IMR-90 (cell line): ENCODE measurements around the gene ARHGEF40. TPM values are rescaled to one million over a fixed set of nuclear protein-coding genes. Genes with fewer than 3 reads are reported as not detected.

ENCODE experiments used
- ATAC-seq: fragments of 200-7000 bp; cut with Tn5 transposase; 2 replicates; pipeline ENCODE4 v1.9.1; 2020; ENCODE audit warnings: low read depth, mild to moderate bottlenecking, moderate library complexity
- BruUV-seq: library from RNA; stranded (reverse); fragments of 400-500 nt; replicated peaks from 2 replicates; lab custom pipeline; 2021; lab: Mats Ljungman, UMichigan
- CTCF ChIA-PET: fragments of 300-600 bp; formaldehyde crosslinking; extraction: SDS; loops from one replicate; lab custom pipeline; 2021; ENCODE audit warnings: antibody characterized with exemption; lab: Yijun Ruan, JAX
- POLR2A ChIA-PET: fragments of 300-600 bp; sonication (Branson Sonifier 250); formaldehyde crosslinking; loops from one replicate; lab custom pipeline; 2022; ENCODE audit warnings: antibody characterized with exemption; ENCODE audit not compliant: unreplicated experiment; lab: Charles Lee
- DNase-seq: peaks from one replicate; pipeline ENCODE4 v3.0.0; 2013
- H2AFZ ChIP-seq: replicated peaks from 2 replicates; pipeline ENCODE3; 2013; ENCODE audit warnings: low read length, mild to moderate bottlenecking; ENCODE audit not compliant: poor library complexity
- H2AK5ac ChIP-seq: 2 replicates; pipeline ENCODE4 v1.6.1; 2013; ENCODE audit warnings: low read depth, low read length, inconsistent platforms
- H2AK9ac ChIP-seq: replicated peaks from 2 replicates; pipeline ENCODE3; 2013; ENCODE audit warnings: mild to moderate bottlenecking, low read depth, low read length, moderate library complexity; ENCODE audit not compliant: poor library complexity
- H2BK120ac ChIP-seq: 2 replicates; pipeline ENCODE4 v1.6.1; 2013; ENCODE audit warnings: low read depth, low read length, inconsistent platforms
- H2BK15ac ChIP-seq: 3 replicates; pipeline ENCODE4 v1.6.1; 2013; ENCODE audit warnings: low read depth, low read length, inconsistent platforms
- H2BK20ac ChIP-seq: 2 replicates; pipeline ENCODE4 v1.6.1; 2013; ENCODE audit warnings: low read depth, mild to moderate bottlenecking, inconsistent platforms, low read length, moderate library complexity
- H2BK5ac ChIP-seq: 2 replicates; pipeline ENCODE4 v1.6.1; 2013; ENCODE audit warnings: mild to moderate bottlenecking, low read depth, low read length, inconsistent platforms; ENCODE audit not compliant: poor library complexity, severe bottlenecking
- H3K14ac ChIP-seq: replicated peaks from 2 replicates; pipeline ENCODE4 v1.6.1; 2013; ENCODE audit warnings: low read depth, low read length, inconsistent platforms
- H3K18ac ChIP-seq: 2 replicates; pipeline ENCODE4 v1.6.1; 2013; ENCODE audit warnings: low read depth, low read length, control low read depth
- H3K23ac ChIP-seq: 2 replicates; pipeline ENCODE4 v1.6.1; 2013; ENCODE audit warnings: low read depth, low read length, inconsistent platforms
- H3K27ac ChIP-seq: 2 replicates; pipeline ENCODE4 v1.5.1; 2013; ENCODE audit warnings: mild to moderate bottlenecking, control low read depth, low read length; ENCODE audit not compliant: insufficient read depth
- H3K27me3 ChIP-seq: 2 replicates; pipeline ENCODE4 v1.6.1; 2013; ENCODE audit warnings: low read length; ENCODE audit not compliant: control insufficient read depth, insufficient read depth
- H3K36me3 ChIP-seq: 2 replicates; pipeline ENCODE4 v1.6.1; 2013; ENCODE audit warnings: low read length, mixed read lengths; ENCODE audit not compliant: control insufficient read depth, insufficient read depth
- H3K4ac ChIP-seq: 2 replicates; pipeline ENCODE4 v1.6.1; 2013; ENCODE audit warnings: low read depth, low read length, inconsistent platforms
- H3K4me1 ChIP-seq: 2 replicates; pipeline ENCODE4 v1.6.1; 2013; ENCODE audit warnings: low read length, mixed read lengths; ENCODE audit not compliant: control insufficient read depth, insufficient read depth
- H3K4me2 ChIP-seq: 2 replicates; pipeline ENCODE4 v1.6.1; 2013; ENCODE audit warnings: low read depth, mild to moderate bottlenecking, control low read depth, low read length, moderate library complexity
- H3K4me3 ChIP-seq: 2 replicates; pipeline ENCODE4 v1.5.1; 2013; ENCODE audit warnings: low read depth, mild to moderate bottlenecking, control low read depth, low read length, moderate library complexity; ENCODE audit not compliant: insufficient read depth
- H3K56ac ChIP-seq: 2 replicates; pipeline ENCODE4 v1.6.1; 2013; ENCODE audit warnings: low read length, inconsistent platforms; ENCODE audit not compliant: insufficient read depth; ENCODE audit errors: extremely low read depth
- H3K79me1 ChIP-seq, 2 experiments: 2 replicates each; pipeline ENCODE4 v1.6.1; 2013; ENCODE audit warnings: low read length in 2 of 2, inconsistent platforms in 1 of 2, low read depth in 1 of 2
- H3K9ac ChIP-seq: 2 replicates; pipeline ENCODE4 v1.6.1; 2013; ENCODE audit warnings: low read depth, low read length, control low read depth
- H3K9me1 ChIP-seq: 2 replicates; pipeline ENCODE4 v1.6.1; 2013; ENCODE audit warnings: low read length, inconsistent platforms; ENCODE audit not compliant: insufficient read depth
- H3K9me3 ChIP-seq: 2 replicates; pipeline ENCODE4 v1.6.1; 2013; ENCODE audit warnings: low read length; ENCODE audit not compliant: control insufficient read depth, insufficient read depth
- H4K20me1 ChIP-seq: 2 replicates; pipeline ENCODE4 v1.6.1; 2013; ENCODE audit warnings: low read length, inconsistent platforms; ENCODE audit not compliant: insufficient read depth
- H4K5ac ChIP-seq: 2 replicates; pipeline ENCODE4 v1.6.1; 2013; ENCODE audit warnings: mild to moderate bottlenecking, low read depth, low read length, control low read depth
- H4K8ac ChIP-seq, 2 experiments: 2 replicates each; pipeline ENCODE4 v1.6.1; 2013; ENCODE audit warnings: low read depth in 2 of 2, low read length in 2 of 2, control low read depth in 1 of 2, inconsistent platforms in 1 of 2
- H4K91ac ChIP-seq: 2 replicates; pipeline ENCODE4 v1.6.1; 2013; ENCODE audit warnings: low read depth, low read length, inconsistent platforms; ENCODE audit not compliant: insufficient read depth
- BHLHE40 ChIP-seq: fragments of 150-350 bp; IDR thresholded peaks from 2 replicates; pipeline ENCODE4 v1.6.1; 2016; ENCODE audit warnings: mild to moderate bottlenecking, low read depth, low read length
- CEBPB ChIP-seq: IDR thresholded peaks from 2 replicates; pipeline ENCODE4 v1.6.1; 2012; ENCODE audit warnings: low read depth, low read length, improper control_type of control experiment
- MAZ ChIP-seq: IDR thresholded peaks from 2 replicates; pipeline ENCODE4 v1.6.1; 2012; ENCODE audit warnings: low read depth, mild to moderate bottlenecking, low read length, improper control_type of control experiment, moderate library complexity, borderline replicate concordance
- NFE2L2 ChIP-seq: fragments of 150-350 bp; IDR thresholded peaks from 2 replicates; pipeline ENCODE4 v1.6.1; 2016; ENCODE audit warnings: low read depth, mild to moderate bottlenecking, low read length
- WGBS, 2 experiments: methylation state at CpG; one replicate each; pipeline versions ENCODE4 v1.1.5 to v1.1.7; 2013; ENCODE audit warnings: missing lambda C conversion rate in 2 of 2; ENCODE audit not compliant: insufficient read length in 1 of 2; ENCODE audit errors: extremely low coverage in 2 of 2; 5-methylcytosine and 5-hydroxymethylcytosine counted together
- dilution Hi-C: fragments of 300-500 bp; cut with HindIII; formaldehyde crosslinking; loops from one replicate; pipeline ENCODE4 v1.14.3; 2018; ENCODE audit warnings: low sequenced_read_pairs; ENCODE audit not compliant: unreplicated experiment
- in situ Hi-C: fragments of 300-500 bp; cut with MboI; formaldehyde crosslinking; loops from 3 replicates; pipeline ENCODE4 v1.14.3; 2019; ENCODE audit warnings: low sequenced_read_pairs, inconsistent platforms, mixed read lengths
- intact Hi-C: fragments of 100-400 bp; cut with micrococcal nuclease; formaldehyde crosslinking; loops from 2 replicates; pipeline ENCODE4 v1.10.0; 2022
- polyA plus RNA-seq, 3 experiments: library from polyadenylated mRNA; depleted of rRNA; stranded (reverse); fragments of >200 nt; gene quantifications; 2 replicates each; pipeline ENCODE4 v1.2.3, GENCODE V29; 2012; ENCODE audit warnings: low replicate concordance in 1 of 3
- total RNA-seq: library from RNA; depleted of rRNA; stranded (reverse); fragments of >200 nt; gene quantifications from 2 replicates; pipeline ENCODE4 v1.2.3, GENCODE V29; 2012
- TF ChIP-seq, protein P1 (sequence below): fragments of 150-350 bp; IDR thresholded peaks from 2 replicates; pipeline ENCODE4 v1.6.1; 2017; ENCODE audit warnings: mild to moderate bottlenecking, antibody characterized with exemption, low read length, low read depth

ARHGEF40 gene
- total and polyA plus RNA-seq, 2 of the 4 experiments (the other 2 are of a cell fraction) = 18.1 to 58.4 TPM

- no peak overlapping the region; the same call in 1 of the 2 replicates for H3K23ac ChIP-seq
- ChIA-PET CTCF (interaction anchor here (1.3 to 3.7 kb wide), 4 partner anchors 24 to 347 kb away, joined by 4 to 37 read pairs (median 6); no protein-coding TSS in a partner anchor), POLR2A (no interaction called here)
- H3K14ac ChIP-seq = peak overlapping the region; percentile 1; the same call in 1 of the 2 replicates
- ATAC-seq = peak; percentile 84
- H3K9me1 ChIP-seq = no peaks in the 10 kb centered on the region
- no peak overlapping the region for H3K18ac ChIP-seq
- H3K9me3 ChIP-seq = no peaks in the 10 kb centered on the region
- in situ Hi-C loops (no loop called here), dilution Hi-C loops (no loop called here), intact Hi-C loops (no loop called here)
- H3K9ac ChIP-seq = no peak overlapping the region
- H3K56ac ChIP-seq = no peak overlapping the region
- no peak overlapping the region for H2BK5ac ChIP-seq
- H2BK20ac ChIP-seq = no peak overlapping the region
- no TSS peak for BruUV-seq
- no peak overlapping the region; the same call in 1 of the 2 replicates for H4K5ac ChIP-seq
- H4K20me1 ChIP-seq = no peaks in the 10 kb centered on the region
- H2AK9ac ChIP-seq = peak overlapping the region; percentile 31
- H2AK5ac ChIP-seq = no peak overlapping the region
- WGBS, 2 experiments = 0% methylated on average over 1 of the region's 10 CpGs; no CpG with 5 or more reads in 1 of the 2 experiments
- peaks cover 2% of the 10 kb centered on the region; the same call in 1 of the 2 replicates for H3K4me1 ChIP-seq
- H3K79me1 ChIP-seq = no peaks in the 10 kb centered on the region
- H2AFZ ChIP-seq = peak overlapping the region; percentile 83
- H3K27ac ChIP-seq = no peak overlapping the region
- no peak overlapping the region for H3K4ac ChIP-seq
- peaks cover 38% of the 10 kb centered on the region for H3K27me3 ChIP-seq
- no peak overlapping the region for H4K91ac ChIP-seq
- DNase-seq = peak; percentile 43
- no peak overlapping the region for H2BK15ac ChIP-seq
- peak; percentile 17; the same call in 1 of the 2 replicates for TF ChIP-seq MAZ
- TF ChIP-seq, protein P1, sequence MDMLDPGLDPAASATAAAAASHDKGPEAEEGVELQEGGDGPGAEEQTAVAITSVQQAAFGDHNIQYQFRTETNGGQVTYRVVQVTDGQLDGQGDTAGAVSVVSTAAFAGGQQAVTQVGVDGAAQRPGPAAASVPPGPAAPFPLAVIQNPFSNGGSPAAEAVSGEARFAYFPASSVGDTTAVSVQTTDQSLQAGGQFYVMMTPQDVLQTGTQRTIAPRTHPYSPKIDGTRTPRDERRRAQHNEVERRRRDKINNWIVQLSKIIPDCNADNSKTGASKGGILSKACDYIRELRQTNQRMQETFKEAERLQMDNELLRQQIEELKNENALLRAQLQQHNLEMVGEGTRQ = no peak
- no peak for TF ChIP-seq CEBPB
- TF ChIP-seq NFE2L2 = no peak
- TF ChIP-seq BHLHE40 = no peak
- no peak overlapping the region for H2BK120ac ChIP-seq
- no peaks in the 10 kb centered on the region for H3K36me3 ChIP-seq
- H3K4me2 ChIP-seq = peak overlapping the region; percentile 33; the same call in 1 of the 2 replicates
- H3K4me3 ChIP-seq = no peak overlapping the region
- no peak overlapping the region for H4K8ac ChIP-seq
Observed at GRCh38 chr14:21038441-21039422, 31.4 kb upstream of the ARHGEF40 start.
